Measurements from ENCODE around the gene LRRC14B.

GRCh38 chr5:157126-157715 is 34.1 kb upstream of the LRRC14B start:
- TF ChIP-seq CTCF (IDR thresholded peaks at IDR 0.05): no peak
- TF ChIP-seq POLR2A (IDR thresholded peaks at IDR 0.05): no peak

All from Peyer's patch (tissue), 4 donors.